NCI-H460 (cell line): Measurements from ENCODE around the gene EFNB3. TPM values are rescaled to one million over a fixed set of nuclear protein-coding genes. Genes with fewer than 3 reads are reported as not detected.

ENCODE experiments used
- DNase-seq: peaks from one replicate; pipeline ENCODE4 v3.0.0-alpha.2; 2016; ENCODE audit warnings: low read depth; ENCODE audit errors: extremely low read depth
- total RNA-seq: library from RNA; depleted of rRNA; stranded (reverse); fragments of >200 nt; shearing (Covaris generic); gene quantifications from 2 replicates; pipeline ENCODE4 v1.2.3, GENCODE V29; 2014

The EFNB3 gene
- total RNA-seq, 1 experiment from 2014 or later = 0.35 TPM

DNA sequence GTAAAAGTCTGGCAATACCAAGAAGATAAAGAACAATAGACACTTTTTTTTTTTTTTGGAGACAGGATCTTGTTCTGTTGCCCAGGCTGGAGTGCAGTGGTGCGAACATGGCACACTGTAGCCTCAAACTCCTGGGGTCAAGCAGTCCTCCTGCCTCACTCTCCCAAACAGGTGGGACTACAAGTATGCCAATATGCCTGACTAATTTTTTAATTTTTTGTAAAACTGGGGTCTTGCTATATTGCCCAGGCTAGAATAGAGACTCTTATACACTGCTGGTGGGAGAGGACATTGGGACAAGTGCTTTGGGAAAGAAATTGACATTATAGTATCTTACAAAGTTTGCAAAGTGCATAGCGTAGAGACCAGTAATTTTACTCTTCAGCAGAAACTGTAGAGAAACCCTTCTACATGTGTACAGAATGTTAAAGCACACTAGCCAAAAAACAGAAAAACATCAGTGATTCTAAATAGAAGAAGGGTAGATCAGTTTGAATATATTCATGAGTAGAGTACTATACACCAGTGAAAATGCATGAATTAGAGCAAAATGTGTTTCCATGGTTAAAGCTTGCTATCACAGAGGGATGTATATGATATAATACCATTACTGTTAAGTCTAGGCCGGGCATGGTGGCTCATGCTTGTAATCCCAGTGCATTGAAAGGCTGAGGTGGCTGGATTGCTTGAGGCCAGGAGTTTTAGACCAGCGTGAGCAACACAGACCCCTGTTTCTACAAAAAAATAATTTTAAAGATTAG lies 7.0 kb upstream of the EFNB3 start:
- no peak for DNase-seq

DNA sequence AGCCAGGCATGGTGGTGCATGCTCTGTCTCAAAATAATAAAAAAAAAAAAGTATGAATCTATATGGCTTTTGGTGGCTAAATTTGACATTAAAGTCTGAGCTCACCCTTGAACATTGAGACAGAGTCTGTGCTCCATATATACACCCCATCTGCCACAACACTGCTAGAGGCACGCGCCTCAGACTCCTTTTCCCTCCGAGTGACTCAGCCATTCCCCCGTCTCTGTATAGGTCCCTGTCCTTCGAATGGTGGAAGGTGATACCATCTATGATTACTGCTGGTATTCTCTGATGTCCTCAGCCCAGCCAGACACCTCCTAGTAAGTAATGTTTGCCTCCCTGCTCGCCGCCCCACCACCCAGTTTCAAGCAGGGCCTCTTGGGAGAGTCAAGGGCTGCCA lies 4.5 kb upstream of the EFNB3 start:
- no peak for DNase-seq

DNA sequence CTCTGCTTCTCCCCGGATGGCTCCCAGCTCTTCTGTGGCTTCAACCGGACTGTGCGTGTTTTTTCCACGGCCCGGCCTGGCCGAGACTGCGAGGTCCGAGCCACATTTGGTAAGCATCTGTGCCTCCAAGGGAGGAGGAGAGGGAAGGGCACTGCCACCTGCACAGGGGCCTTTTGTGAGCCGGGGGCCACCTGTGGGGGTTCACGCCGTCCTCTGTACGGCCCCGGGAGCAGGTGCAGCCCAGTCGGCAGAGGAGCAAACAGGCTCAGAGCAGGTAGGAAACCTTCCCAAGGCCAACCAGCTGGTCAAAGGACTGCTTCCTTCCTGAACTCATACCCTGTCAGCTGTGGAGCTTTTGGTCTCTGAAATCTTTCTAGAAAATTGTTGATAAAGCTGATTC lies 3.3 kb upstream of the EFNB3 start:
- no peak for DNase-seq

DNA sequence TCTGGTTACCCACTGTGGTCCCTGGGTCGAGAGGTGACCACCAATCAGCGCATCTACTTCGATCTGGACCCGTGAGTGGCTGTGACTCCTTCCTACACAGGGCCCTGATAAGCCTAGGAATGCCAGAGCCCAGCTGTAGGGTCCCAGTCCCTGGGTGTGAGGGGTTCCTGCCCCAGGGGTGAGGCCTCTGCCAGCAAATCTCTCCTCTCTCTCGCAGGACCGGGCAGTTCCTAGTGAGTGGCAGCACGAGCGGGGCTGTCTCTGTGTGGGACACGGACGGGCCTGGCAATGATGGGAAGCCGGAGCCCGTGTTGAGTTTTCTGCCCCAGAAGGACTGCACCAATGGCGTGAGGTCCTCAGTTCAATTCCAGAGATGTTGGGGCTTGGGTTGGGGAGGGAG lies 2.2 kb upstream of the EFNB3 start:
- no peak for DNase-seq

DNA sequence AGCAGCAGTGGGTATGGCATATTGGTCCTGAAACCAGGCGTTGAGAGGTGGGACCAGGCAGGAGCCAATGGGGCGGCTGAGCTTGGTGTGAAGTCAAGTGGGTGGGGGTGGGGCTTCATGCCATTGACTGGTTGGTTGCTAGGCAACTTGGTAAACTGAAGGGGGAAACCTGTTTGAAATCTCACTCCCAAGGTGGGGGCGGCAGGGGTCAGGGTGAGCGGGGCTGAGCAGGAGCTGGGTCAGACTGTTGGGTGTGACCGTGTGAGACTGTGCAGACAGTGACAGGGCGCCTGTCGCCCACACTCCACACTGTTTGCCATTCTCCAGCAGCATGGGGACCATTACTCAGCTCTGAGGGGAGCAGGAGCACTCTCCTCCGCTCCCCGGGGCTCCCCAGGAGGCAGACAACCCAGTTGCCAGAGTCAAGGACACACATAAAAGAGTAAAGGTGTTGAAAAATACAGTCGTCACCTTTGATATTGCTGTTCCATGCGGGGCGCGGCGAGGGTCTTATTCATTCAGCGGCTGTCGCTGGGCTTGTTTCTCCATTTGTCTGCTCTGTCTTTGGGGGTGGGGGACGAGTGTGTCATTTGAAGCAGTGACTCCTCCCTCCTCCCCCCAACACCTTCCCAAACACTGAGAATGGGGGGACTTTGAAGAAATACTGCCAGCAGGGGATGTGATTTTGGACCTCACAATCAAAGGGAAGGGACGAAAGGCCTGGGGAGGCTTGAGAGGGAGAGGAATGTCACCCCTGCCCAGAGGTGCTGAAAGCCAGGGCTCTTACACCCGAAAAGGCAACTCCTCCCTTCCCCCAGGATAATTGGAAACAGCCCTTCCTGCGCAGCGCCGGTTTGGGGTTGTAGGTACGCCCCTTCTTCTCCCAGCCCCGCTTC lies 1.2 kb upstream of the EFNB3 start:
- no peak for DNase-seq

DNA sequence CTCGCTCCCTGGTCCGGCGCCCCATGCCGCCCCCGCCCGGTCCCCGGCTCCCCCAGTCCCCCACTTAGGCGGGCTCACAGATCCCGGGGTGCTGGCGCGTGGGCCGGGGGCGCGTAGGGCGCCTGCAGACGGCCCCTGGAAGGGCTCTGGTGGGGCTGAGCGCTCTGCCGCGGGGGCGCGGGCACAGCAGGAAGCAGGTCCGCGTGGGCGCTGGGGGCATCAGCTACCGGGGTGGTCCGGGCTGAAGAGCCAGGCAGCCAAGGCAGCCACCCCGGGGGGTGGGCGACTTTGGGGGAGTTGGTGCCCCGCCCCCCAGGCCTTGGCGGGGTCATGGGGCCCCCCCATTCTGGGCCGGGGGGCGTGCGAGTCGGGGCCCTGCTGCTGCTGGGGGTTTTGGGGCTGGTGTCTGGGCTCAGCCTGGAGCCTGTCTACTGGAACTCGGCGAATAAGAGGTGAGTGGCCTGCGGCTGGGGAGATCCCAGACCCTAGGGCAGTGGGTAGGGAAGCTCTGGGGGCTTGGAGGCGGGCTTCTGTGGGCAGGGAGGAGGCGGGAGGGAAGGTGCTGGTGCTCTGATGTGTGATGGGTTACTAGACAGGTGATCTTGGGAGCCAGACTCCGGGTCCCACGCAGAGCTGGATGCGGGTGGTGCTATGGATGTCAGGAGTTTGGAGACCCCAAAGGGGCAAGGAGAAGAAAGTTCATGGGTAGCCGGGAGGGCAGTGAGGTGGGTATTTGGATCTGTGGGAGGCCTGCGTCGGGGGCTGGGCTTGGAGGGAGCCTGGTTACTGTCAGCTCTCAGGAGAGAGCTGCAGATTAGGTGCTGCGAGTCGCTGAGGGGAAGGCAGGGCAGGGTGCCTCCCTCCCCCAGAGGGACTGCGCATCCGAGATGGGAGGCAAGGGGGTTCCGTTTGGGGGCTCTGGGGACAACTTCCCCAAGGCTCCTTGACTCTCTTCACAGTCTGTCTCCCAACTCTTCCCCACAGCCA lies 560 bp downstream of the EFNB3 start:
- DNase-seq = no peak

DNA sequence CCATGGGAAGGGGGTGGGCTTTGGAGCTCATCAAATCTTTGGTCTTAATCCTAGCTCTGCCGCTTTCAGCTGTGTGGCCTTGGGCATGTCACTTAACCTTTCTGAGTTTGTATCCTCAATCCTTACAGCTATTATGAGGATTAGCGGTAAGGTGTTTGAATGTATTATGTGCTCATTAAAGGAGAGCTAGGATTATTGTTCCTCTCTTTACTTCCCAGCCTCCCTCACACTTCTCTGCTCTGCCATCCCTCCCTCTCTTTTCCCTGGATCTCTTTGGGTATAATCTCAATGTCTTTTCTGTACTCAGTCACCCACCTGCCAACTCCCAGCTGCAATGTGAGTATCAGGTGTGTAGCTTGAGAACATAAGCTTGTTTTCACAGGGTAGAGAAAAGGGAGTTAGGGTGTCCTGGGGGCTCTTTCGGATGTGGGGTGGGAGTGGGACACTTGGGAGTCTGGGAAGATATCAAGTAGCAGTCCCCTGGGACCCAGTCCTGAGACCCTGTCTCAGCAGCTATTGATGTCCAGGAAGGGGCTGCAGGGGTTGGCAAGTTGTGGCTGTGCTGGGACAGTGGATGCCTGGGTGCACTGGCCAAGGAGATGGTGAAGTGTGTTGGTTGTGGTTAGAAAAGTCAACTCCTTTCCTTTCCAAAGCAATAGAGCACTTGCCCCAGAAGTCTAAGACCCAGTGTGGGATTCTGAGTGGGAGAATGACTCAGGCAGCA lies 1.8 kb downstream of the EFNB3 start:
- DNase-seq = no peak

DNA sequence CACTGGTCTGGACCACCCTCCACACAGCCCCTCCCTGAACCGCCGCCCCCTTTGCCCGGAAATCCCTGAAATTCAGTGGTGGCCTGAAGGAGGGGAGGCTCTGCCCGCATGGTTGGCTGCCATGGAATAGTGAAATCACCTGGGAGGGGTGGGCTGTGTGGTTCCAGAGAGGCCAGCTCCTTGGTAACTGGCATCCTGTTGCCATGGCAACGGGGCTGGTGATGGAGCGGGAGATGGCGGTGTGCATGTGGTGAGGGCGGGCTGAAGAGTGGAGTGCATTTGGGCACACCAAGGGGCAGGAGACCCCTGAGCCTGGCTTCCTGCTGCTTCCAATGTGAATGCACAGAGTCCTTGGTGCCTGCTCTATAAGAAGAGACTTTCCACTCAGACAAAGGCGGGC lies 2.4 kb downstream of the EFNB3 start:
- no peak for DNase-seq

DNA sequence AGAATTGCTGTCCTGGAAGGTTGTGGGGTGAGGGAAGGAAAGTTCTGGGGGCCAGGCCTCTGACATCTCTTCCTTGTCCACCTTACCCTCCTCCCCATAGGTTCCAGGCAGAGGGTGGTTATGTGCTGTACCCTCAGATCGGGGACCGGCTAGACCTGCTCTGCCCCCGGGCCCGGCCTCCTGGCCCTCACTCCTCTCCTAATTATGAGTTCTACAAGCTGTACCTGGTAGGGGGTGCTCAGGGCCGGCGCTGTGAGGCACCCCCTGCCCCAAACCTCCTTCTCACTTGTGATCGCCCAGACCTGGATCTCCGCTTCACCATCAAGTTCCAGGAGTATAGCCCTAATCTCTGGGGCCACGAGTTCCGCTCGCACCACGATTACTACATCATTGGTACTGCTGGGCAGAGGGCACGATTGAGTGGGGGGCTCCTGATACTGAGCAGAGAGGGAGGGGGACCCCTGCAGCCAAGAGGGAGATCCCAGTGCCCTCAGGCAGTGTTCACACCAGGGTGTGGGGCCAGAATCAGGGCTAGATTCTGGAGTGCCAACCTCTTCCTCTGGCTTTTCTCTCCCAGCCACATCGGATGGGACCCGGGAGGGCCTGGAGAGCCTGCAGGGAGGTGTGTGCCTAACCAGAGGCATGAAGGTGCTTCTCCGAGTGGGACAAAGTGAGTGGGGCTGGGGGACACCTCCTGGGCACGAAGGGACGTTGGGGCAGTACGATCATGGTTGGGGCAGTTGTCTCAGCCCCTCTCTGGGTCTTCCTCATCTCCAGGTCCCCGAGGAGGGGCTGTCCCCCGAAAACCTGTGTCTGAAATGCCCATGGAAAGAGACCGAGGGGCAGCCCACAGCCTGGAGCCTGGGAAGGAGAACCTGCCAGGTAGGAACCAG lies 3.1 kb downstream of the EFNB3 start:
- no peak for DNase-seq

DNA sequence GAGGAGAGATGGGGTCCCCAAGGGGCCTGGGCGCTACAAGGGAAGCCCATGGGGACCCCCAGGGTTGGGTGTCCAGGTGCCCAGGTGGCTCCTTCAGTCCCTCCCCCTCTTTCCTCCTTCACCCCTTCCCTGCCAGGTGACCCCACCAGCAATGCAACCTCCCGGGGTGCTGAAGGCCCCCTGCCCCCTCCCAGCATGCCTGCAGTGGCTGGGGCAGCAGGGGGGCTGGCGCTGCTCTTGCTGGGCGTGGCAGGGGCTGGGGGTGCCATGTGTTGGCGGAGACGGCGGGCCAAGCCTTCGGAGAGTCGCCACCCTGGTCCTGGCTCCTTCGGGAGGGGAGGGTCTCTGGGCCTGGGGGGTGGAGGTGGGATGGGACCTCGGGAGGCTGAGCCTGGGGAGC lies 4.0 kb downstream of the EFNB3 start:
- DNase-seq = no peak

DNA sequence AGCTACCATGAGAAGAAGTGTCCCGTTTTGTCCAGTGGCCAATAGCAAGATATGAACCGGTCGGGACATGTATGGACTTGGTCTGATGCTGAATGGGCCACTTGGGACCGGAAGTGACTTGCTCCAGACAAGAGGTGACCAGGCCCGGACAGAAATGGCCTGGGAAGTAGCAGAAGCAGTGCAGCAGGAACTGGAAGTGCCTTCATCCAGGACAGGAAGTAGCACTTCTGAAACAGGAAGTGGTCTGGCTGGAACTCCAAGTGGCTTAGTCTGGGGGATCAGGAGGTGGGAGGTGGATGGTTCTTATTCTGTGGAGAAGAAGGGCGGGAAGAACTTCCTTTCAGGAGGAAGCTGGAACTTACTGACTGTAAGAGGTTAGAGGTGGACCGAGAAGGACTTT lies 5.3 kb downstream of the EFNB3 start:
- no peak for DNase-seq

DNA sequence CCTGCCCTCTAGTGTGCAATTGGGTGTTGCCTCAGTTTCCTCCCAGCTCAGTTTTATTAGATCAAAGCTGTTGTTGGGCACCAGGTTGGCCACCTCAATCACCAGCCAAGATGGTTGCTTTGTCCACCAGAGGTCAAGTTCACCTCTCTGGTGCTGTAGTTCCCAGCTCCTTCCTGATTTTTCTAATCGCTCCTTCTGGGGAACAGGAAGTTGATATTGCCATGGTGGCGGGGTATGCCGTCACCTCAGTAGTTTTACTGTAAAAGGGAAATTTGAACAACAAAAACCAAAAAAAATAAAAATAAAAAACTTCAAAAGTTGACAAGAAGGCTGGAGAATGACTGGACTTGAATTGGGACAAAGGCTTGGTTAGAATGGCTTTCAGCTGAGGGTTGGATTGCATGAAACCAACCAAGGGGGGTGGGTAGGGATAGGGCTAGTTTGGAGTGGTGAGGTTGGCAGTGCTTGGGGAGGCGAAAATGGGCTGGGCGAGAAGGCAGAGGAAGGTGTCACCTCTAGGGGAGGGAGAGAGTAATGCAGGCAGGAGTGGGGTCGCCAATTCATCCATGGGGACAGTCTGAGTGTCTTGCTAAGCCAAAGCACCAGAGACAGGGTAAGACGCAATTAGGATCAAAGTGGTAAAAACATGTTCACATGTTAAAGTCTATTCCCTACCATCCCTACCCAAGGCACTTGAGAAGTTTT lies 6.2 kb downstream of the EFNB3 start:
- no peak for DNase-seq

DNA sequence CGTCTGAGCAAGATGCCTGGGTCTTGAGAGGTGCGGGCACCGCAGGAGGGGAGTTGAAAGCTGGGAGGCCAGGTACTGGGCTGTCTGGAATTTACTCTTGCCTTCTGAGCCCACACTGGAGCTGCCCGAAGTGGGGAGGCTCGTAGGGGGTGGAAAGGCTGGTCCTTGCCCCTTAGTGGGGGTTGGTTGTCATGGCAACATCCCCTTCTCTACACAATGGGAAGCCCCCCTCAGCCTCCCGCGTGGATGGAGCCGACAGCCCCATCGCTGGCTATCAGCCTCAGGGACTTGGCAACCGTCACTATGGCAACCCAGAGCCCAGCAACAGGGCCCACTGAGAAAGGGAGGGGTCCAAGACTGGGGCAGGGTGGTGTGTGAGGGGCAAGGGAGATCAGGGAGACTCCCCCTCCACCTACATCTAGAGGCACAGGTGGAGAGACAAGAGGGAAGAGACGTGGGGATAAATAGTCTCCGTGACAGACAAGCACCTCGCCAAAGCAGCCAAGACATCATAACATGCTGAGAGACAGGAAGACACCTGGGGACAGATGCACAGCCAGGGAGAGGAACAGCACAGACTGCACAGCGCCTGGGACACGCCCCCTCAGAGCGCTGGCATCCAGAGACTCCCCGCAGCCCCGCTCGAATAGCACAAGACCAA lies 7.2 kb downstream of the EFNB3 start:
- no peak for DNase-seq

DNA sequence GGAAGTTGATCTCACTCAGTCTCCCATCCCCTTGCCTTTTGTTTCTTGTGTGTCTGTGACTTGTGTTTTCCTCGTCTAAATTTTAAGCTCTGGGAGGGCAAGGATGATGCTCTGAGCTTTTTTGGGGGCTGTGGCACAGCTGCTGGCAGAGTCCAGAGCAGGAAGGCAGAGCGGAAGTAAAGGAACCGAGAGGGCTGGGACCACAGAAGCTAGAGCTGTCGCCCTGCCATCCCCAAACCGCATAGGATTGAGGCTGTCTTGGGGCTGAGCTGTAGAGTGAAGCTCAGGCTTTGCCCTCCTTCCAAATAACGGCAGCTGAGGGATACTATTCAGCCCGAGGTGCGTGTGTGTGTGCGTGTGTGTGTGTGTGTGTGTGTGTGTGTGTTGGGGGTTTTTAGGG lies 8.8 kb downstream of the EFNB3 start:
- DNase-seq = no peak

DNA sequence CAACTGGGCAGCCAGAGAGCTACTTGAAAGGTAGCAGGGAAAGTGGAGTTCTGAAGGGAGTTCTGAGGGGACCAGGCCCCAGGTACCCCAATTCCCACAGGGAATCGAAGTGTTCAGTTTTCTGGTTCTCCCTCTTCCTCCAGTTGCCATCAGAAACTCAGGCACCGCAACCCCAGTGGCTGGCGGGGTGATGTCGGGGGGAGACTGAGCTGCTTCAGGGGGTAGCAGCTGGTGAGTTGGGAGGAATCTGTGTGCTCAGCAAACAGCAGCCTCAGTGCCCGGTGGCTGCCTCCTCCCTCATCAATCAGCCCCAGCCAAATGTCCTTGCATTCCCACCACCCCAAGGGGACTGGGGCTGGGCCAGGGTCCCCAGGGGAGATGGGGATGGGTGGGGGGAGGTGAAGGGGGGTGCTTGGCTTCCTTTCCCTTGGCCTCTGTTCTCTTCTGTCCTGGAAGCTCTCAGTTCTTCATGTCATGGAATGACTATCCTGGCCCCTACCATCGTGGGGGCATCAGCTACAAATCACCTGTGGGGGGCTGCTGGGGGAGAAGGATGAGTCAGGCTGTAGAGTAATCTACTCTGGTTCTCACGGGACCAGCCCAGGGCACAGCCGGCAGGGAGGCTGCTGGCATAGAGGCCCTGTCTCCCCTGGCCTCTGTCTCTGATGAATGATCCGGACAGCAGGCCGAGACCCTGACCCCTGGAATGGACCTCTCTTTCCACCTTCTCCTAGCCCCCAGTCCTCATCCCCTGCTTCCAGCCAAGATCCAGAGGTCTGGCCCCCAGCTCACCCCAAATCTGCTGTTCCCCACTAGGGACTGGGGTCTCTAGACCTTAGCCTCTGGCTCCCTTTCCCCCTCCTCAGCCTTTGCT lies 10.0 kb downstream of the EFNB3 start:
- no peak for DNase-seq

DNA sequence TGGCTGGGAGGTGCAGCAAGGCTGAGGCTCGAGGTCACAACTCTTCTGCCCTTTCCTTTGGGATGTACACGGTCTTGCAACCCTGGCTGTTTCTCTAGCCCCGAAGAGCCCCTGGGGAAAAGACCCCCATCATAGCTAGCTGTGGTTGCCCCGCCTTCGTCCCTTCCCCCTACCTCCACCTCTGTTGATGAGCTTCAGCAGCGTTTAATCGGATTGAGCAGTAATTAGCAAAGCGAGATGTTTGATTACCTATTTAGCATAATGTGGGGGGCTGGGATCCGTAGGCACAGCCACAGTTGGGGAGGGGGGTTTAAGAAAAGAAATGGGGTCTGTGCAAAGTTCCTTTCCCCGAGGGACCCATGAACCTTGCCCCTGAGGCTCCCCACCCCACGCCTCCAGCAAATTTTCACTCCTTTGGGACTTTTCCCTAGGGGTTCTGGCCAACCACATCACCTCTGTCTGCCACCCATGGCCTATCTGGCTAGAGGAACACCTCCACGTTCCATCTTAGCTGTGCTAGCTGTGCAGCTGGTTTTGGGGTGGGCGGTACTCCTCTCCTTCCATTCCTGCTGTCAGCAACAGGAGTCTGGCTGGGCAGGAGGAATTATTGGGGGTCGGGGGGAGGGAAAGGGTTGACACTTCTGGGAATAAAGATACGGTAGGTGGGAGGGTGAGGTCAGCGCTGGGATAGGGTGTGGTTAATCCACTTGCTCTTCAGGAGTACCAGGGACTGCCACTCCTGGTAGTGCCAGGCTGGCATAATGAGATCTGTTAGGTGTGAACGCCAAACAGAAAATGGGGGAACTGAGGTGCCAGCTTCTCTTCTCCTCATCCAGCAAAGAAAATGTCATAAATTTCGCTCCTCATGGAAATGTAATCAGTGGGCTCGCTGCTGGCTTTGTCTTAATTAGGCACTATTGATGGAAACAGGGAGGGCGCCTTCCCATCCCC lies 11.2 kb downstream of the EFNB3 start:
- no peak for DNase-seq
